WTC11 (cell line): ENCODE results near the gene MIER1. TPM values are rescaled to one million over a fixed set of nuclear protein-coding genes. Genes with fewer than 3 reads are reported as not detected.

Experiments
- ATAC-seq: fragments of 200-7000 bp; cut with Tn5 transposase; 2 replicates; pipeline ENCODE4 v1.10.0; 2021; ENCODE audit warnings: mild to moderate bottlenecking, moderate library complexity
- CTCF ChIA-PET: fragments of 300-600 bp; sonication (Branson Sonifier 250); formaldehyde crosslinking; loops from one replicate; lab custom pipeline; 2021; ENCODE audit warnings: antibody characterized with exemption; lab: Charles Lee
- POLR2A ChIA-PET: fragments of 350-600 bp; sonication (Branson Sonifier 250); formaldehyde crosslinking; loops from one replicate; lab custom pipeline; 2021; ENCODE audit warnings: antibody characterized with exemption; lab: Charles Lee
- DNase-seq: peaks from one replicate; pipeline ENCODE4 v3.0.0; 2021; ENCODE audit warnings: low spot score
- H3K27ac Mint-ChIP-seq: 2 replicates; pipeline ENCODE4 v1.8.0; 2021; ENCODE audit warnings: mixed read lengths
- H3K27me3 Mint-ChIP-seq: 2 replicates; pipeline ENCODE4 v1.8.0; 2021; ENCODE audit warnings: low read depth, mild to moderate bottlenecking, moderate library complexity, mixed read lengths
- H3K36me3 Mint-ChIP-seq: 2 replicates; pipeline ENCODE4 v1.8.0; 2021; ENCODE audit warnings: mixed read lengths
- H3K4me1 Mint-ChIP-seq: 2 replicates; pipeline ENCODE4 v1.8.0; 2022; ENCODE audit warnings: mixed read lengths
- H3K4me3 Mint-ChIP-seq: 2 replicates; pipeline ENCODE4 v1.8.0; 2021; ENCODE audit warnings: mild to moderate bottlenecking, moderate library complexity, mixed read lengths
- H3K9me3 Mint-ChIP-seq: 2 replicates; pipeline ENCODE4 v1.8.0; 2021; ENCODE audit warnings: mixed read lengths
- ATF2 ChIP-seq: sonication (generic); formaldehyde crosslinking; IDR thresholded peaks from 2 replicates; pipeline ENCODE4 v1.8.1; 2022; ENCODE audit warnings: low read depth, missing genetic modification reagents, borderline replicate concordance
- ATF6 ChIP-seq: sonication (generic); formaldehyde crosslinking; IDR thresholded peaks from 2 replicates; pipeline ENCODE4 v1.8.1; 2023; ENCODE audit warnings: mild to moderate bottlenecking, missing genetic modification reagents
- CBFB ChIP-seq: sonication (generic); formaldehyde crosslinking; IDR thresholded peaks from 2 replicates; pipeline ENCODE4 v1.8.1; 2022; ENCODE audit warnings: mild to moderate bottlenecking, low read depth, missing genetic modification reagents
- CREM ChIP-seq: sonication (generic); formaldehyde crosslinking; IDR thresholded peaks from 2 replicates; pipeline ENCODE4 v1.8.1; 2022; ENCODE audit warnings: mild to moderate bottlenecking, missing genetic modification reagents, moderate library complexity
- E2F4 ChIP-seq: sonication (generic); formaldehyde crosslinking; IDR thresholded peaks from 2 replicates; pipeline ENCODE4 v1.8.1; 2022; ENCODE audit warnings: low read depth, mild to moderate bottlenecking, moderate library complexity, missing genetic modification reagents, borderline replicate concordance
- EMX1 ChIP-seq: fragments of 250-450 bp; sonication (Bioruptor Pico); IDR thresholded peaks from 2 replicates; pipeline ENCODE4 v1.8.0; 2021; ENCODE audit warnings: mild to moderate bottlenecking
- FOXJ3 ChIP-seq: sonication (generic); formaldehyde crosslinking; IDR thresholded peaks from 2 replicates; pipeline ENCODE4 v1.9.0; 2021; ENCODE audit warnings: missing genetic modification reagents, mild to moderate bottlenecking, borderline replicate concordance
- FOXP1 ChIP-seq: sonication (generic); formaldehyde crosslinking; IDR thresholded peaks from 2 replicates; pipeline ENCODE4 v1.8.0; 2022; ENCODE audit warnings: missing genetic modification reagents, mild to moderate bottlenecking, moderate library complexity, borderline replicate concordance
- JAZF1 ChIP-seq: fragments of 250-450 bp; sonication (Bioruptor Pico); IDR thresholded peaks from 2 replicates; pipeline ENCODE4 v1.9.0; 2021; ENCODE audit warnings: moderate library complexity, mild to moderate bottlenecking, inconsistent platforms
- MLX ChIP-seq: sonication (generic); formaldehyde crosslinking; IDR thresholded peaks from 2 replicates; pipeline ENCODE4 v1.8.1; 2023; ENCODE audit warnings: mild to moderate bottlenecking, missing genetic modification reagents, moderate library complexity
- SMAD3 ChIP-seq: sonication (generic); formaldehyde crosslinking; IDR thresholded peaks from 2 replicates; pipeline ENCODE4 v1.8.0; 2022; ENCODE audit warnings: missing genetic modification reagents, mild to moderate bottlenecking, borderline replicate concordance
- TCF7 ChIP-seq: sonication (generic); formaldehyde crosslinking; IDR thresholded peaks from 2 replicates; pipeline ENCODE4 v1.8.0; 2022; ENCODE audit warnings: mild to moderate bottlenecking, low read depth, missing genetic modification reagents, moderate library complexity
- TP53 ChIP-seq: sonication (generic); formaldehyde crosslinking; IDR thresholded peaks from 2 replicates; pipeline ENCODE4 v1.8.1; 2023; ENCODE audit warnings: mild to moderate bottlenecking, missing genetic modification reagents
- ZNF121 ChIP-seq: sonication (generic); formaldehyde crosslinking; IDR thresholded peaks from 2 replicates; pipeline ENCODE4 v1.8.0; 2023; ENCODE audit warnings: missing genetic modification reagents
- ZNF317 ChIP-seq: sonication (generic); formaldehyde crosslinking; IDR thresholded peaks from 2 replicates; pipeline ENCODE4 v1.8.1; 2023; ENCODE audit warnings: low read depth, mild to moderate bottlenecking, moderate library complexity, missing genetic modification reagents, borderline replicate concordance
- ZNF425 ChIP-seq: fragments of 250-450 bp; sonication (Bioruptor Pico); conservative IDR thresholded peaks from 2 replicates; pipeline ENCODE4 v1.9.0; 2021; ENCODE audit warnings: mild to moderate bottlenecking
- ZNF512 ChIP-seq: sonication (generic); formaldehyde crosslinking; IDR thresholded peaks from 2 replicates; pipeline ENCODE4 v1.8.1; 2022; ENCODE audit warnings: missing genetic modification reagents, borderline replicate concordance
- ZNF532 ChIP-seq: fragments of 250-450 bp; sonication (Bioruptor Pico); IDR thresholded peaks from 2 replicates; pipeline ENCODE4 v1.9.0; 2021; ENCODE audit warnings: mild to moderate bottlenecking, borderline replicate concordance
- total RNA-seq: library from RNA; stranded (reverse); gene quantifications from 3 replicates; pipeline ENCODE4 v1.2.3, GENCODE V29; 2021

Gene MIER1
- total RNA-seq, 1 experiment from 2014 or later: 31.0 TPM

- Mint-ChIP-seq H3K9me3 (no peaks in the 10 kb centered on the region), H3K27me3 (no peaks in the 10 kb centered on the region), H3K4me3 (no peak overlapping the region), H3K27ac (no peak overlapping the region), H3K4me1 (peaks cover 22% of the 10 kb centered on the region), H3K36me3 (peaks cover 30% of the 10 kb centered on the region)
- ChIA-PET POLR2A (no interaction called here), CTCF (interaction anchor here (0.6 to 0.8 kb wide), 2 partner anchors 14 to 20 kb away, joined by 3 to 4 read pairs; no protein-coding TSS in a partner anchor)
- DNase-seq: no peak
- no peak for ATAC-seq
- no peak for TF ChIP-seq JAZF1 (CRISPR knock-in tag)
- TF ChIP-seq MLX: no peak
- no peak for TF ChIP-seq EMX1
- no peak for TF ChIP-seq SMAD3 (CRISPR knock-in tag)
- no peak for TF ChIP-seq ATF2 (CRISPR knock-in tag)
- TF ChIP-seq FOXJ3 (CRISPR knock-in tag): no peak
- no peak for TF ChIP-seq ZNF532 (CRISPR knock-in tag)
- no peak for TF ChIP-seq TP53 (CRISPR knock-in tag)
- TF ChIP-seq ZNF121 (CRISPR knock-in tag): no peak
- no peak for TF ChIP-seq CBFB (CRISPR knock-in tag)
- no peak for TF ChIP-seq TCF7 (CRISPR knock-in tag)
- no peak for TF ChIP-seq CREM (CRISPR knock-in tag)
- TF ChIP-seq ATF6 (CRISPR knock-in tag): no peak
- TF ChIP-seq ZNF512 (CRISPR knock-in tag): no peak
- no peak for TF ChIP-seq ZNF317 (CRISPR knock-in tag)
- no peak for TF ChIP-seq FOXP1 (CRISPR knock-in tag)
- no peak for TF ChIP-seq ZNF425 (CRISPR knock-in tag)
- TF ChIP-seq E2F4 (CRISPR knock-in tag): no peak
Observed at GRCh38 chr1:66944330-66945274, 19.8 kb downstream of the MIER1 start.
